Activated CD4-positive, alpha-beta T cell treated with anti-CD3 and anti-CD28 coated beads, Interleukin-2, amount 50 U/mL, for 24 hours (primary cell): Measurements from ENCODE around the gene PERCC1.
"Not testable (repeated sequence)": the region's sequence is repeated elsewhere in the genome, so short reads cannot be mapped to it uniquely, and the experiment has no call there.

Source experiments
- DNase-seq, 2 donors: peaks; one replicate each; pipeline ENCODE4 v3.0.0-alpha.2; 2020; ENCODE audit warnings: low read depth in 1 of 2, low spot score in 1 of 2

PERCC1 gene

DNA sequence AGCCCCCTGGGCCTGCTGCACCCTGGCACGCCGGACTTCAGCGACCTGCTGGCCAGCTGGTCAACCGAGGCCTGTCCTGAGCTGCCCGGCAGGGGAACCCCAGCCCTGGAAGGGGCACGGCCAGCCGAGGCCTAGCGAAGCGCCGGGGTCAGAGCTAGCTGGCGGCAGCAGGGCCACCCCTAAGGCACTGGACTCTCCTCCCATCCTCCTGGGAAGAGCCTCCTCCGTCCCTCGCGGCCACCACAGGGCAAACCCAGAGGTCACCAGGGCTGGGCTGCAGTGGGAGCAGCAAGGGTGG is 2.3 kb downstream of the PERCC1 start:
- no peak for DNase-seq

DNA sequence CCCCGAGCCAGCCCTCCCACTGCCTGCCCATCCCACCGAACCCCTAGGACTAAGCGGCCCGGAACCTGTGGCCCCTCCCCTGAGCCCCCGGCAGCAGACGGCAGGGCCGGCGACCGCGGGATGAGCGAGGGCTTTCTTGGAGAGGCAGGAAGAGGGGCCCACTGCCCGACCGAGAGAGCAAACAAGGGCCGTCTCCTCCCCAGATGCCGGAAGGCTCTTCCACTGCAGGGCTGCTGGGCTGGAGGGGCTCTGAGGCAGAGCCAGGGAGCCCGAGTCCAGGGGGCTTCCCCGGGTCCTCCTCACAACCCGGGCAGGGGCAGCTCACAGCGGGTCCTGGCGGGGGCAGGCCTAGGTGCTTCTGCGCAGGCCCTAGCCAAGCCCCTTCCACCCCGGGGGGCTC is 2.9 kb downstream of the PERCC1 start:
- no peak for DNase-seq

DNA sequence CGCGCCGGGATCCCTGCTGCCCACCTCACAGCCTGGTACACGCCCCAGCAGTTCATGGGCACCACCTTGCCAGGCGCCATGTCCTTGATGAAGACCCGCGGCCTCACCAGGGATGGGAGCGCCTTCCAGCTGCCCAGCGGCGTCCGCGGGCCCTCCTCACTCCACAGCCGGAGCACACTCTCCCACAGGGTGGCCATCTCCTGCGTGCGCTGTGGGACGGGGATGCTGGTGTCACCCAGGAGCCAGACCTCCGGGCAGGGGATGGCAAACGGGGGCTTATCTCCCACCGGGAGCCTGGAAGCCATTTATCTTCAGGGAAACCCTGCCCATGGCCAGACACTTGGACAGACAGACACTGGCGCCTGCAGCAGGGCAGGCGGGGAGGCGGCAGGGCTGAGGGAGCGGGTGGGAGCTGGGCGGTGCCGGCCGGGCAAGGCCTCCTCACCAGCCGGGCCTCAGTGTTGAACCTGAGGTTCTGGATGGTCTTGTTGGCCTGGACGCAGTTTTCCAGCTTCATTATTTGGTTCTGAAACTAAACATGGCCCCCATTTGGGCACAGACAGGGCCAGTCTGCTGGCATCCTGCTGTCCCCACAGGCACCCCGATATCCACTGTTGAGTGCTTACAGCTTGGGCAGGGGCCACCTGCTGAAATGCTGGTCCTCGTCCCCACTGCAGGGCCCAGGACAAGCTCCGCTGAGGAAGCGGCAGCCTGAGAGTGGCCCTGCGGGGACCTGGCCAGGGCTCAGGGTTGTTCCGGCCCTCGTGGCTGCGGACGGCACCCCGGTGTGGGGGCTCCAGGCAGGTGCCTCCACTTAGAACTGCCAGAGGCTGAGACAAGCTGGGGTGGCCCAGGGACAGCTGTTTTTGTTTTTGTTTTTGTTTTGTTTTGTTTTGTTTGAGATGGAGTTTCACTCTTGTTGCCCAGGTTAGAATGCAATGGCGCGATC is 4.0 kb downstream of the PERCC1 start:
- DNase-seq, result no peak

DNA sequence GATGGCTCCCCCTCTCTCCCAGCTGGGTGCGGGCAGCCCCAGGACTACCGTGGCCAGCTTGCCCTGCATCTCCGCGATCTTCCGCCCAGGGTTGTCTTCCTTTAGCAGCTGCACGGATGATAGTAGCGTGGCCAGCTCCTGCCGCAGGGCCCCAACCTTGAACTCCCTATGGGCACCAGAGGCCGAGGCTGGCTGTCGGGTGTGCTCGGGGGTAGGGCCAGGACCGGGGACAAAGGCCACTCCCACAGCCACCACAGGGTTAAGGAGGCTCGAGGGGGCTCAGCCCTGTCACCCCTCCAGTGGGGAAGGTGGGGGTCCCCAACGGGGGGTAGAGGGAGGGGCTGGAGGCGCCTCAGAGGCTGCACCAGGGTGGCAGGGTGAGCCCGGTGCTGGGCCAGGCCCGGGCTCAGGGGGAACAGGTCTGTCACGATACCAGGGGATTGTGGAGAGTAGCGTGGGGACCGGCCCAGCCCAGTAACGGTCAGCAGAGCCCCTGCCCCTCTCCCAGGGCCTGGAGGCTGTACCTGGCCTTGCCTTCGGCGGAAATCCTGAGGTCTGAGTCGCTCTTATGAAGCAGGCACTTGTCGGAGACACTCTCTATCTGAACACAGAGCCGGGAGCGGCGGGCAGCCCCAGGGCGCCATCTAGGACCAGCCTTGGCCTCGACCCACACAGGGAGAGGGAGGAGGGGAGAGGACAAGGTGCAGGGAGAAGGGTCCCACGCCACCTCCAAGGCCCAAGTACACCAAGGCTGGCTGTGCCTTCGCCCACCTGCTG is 5.2 kb downstream of the PERCC1 start:
- DNase-seq, result no peak

DNA sequence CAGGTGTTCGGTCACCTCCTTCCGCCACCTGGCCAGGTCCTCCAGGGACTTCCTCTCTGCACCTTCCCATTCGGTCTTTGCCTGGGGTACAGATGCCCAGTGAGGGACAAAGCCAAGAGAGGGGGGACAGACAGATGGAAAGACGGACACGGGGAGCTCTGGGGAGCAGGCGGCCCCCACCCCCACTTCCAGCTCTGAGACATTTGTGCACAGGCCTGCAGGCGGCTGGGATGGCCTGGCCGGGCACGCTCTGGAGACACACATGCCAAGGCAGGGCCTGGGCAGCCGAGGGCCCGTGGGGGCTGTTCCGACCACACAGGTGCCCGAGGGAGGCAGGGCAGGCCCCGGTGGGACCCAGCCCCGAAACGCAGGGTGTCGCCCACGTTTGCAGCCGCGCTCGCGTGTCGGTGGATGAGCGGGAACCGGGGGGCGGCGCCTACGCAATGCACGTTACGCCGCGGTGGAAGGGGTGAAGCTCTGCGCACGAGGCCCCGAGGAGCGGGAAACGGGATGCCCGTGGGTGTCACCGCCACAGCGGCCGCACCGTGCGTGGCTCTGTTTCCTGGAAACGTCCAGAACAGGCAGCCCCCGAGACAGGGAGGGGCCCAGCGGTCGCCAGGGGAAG is 6.0 kb downstream of the PERCC1 start:
- DNase-seq, result no peak

DNA sequence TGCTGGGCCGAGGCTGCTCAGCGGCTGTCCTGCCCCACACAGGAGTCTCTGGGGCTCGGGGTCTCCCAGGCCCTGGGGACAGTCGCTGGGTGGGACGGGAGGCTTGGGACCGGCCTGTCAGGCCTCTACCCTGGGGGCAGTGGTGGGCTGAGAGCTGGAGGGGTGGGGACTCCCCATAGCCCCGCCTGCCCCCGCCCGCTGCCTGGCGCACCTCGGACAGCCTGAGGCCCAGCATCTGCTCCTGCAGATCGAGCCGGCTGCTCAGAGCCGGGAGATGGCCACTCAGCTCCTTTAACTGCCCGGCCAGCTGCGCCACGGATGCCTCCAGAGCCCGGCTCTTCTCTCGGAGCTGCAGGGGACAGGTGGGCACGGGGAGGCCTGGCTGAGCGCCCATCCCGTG is 6.7 kb downstream of the PERCC1 start:
- DNase-seq, result no peak

DNA sequence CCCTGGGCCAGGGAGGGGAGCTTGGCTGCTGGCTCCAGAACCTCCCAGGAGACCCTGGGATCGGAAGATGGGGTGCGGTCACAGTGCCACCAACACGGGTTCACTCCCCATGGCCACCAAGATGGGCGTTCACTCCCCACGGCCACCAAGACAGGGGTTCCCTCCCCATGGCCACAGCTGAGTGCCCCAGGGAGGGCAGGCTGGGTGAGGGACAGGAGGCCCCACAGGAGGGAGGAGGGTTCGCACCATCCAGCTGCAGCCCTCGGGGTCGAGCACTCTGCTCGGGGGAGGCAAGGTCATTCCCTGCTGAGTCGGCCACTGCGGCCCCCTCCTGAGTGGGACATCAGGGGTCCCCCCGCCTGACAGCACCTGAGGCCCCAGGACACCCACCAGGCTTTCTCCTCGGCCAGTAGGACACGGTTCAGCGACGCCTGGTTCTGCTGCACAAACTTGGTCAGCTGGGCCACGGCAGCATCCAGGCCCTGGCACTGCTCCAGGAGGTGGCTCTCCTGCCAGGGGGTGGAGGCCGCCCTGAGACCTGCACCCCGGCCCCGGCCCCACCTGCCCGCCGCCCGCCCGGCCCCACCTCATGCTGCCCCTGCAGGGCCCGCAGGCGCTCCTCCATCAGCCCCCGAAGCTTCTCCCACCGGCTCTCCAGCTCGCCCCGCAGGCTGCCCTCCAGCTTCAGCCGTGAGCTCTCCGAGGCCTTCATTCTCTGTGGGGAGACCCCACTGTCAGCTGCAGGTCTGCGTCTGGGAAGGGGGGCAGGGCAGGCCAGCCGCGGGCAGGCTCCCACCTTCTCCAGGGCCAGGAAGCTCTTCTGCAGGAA is 7.6 kb downstream of the PERCC1 start:
- DNase-seq, result no peak

DNA sequence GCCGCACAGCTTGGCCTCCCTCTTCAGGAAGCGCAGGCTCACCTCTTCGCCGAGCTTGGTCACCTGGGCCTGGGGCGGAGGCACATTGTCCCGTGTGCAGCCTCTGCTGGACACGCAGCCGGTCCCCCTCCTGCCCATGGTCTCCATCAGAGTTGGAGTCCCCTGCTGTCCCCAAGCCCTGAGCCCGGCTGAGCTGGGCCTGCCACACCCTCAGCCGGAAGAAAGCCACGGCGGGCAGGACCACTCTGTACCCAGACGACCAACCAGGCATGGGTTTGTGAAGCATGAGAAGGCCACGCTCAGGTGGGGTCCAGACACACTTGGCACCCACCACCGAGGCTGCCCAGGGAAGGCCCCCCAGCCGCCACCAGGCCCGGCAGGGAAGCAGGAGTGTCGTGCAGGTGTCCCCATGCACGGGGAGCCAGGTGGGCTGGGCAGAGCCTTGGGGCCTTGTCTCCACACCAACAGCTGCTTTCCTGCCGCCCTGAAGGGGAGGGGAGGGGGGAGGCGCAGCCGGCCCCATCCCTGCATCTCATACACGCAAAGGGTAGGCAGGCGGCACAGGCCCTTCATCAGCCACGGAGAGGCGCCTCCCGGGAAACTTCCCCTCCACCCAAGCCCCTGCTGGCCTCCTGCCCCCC is 8.3 kb downstream of the PERCC1 start:
- DNase-seq, result no peak

DNA sequence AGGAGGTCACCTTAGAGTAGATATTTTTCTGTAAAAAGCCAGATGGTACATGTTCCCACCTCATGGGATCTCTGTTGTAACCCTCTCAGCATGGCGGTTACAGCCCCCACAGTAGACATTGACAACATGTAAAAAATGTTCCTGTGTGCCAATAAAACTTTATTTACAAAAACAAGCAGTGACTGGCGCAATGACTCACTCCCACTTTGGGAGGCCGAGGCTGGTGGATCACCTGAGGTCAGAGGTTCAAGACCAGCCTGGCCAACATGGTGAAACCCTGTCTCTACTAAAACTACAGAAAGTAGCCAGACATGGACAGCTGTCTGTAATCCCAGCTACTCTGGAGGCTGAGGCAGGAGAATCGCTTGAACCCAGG is 8.8 kb downstream of the PERCC1 start:
- DNase-seq, result not testable (repeated sequence)

DNA sequence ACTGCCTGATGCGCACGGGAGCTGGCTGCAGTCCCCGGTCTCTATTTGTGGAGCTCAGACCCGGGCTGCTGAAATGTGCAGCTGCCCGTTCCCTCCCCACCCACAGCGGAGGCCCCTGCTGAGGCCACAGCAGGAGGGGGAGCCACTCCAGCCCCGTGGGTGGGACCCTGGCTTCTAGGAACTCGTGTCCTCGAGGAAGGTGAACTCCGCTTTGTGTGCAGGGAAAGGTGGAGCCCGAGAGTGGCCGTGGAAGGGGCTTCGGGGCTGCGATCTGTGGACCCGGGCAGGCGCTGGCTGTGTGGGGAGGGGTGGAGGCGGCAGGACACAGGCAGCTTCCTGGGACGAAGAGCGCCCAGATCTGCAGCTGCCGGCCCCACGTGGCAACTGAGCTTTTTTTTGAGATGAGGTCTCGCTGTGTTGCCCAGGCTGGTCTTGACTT is 10.5 kb downstream of the PERCC1 start:
- no peak for DNase-seq

DNA sequence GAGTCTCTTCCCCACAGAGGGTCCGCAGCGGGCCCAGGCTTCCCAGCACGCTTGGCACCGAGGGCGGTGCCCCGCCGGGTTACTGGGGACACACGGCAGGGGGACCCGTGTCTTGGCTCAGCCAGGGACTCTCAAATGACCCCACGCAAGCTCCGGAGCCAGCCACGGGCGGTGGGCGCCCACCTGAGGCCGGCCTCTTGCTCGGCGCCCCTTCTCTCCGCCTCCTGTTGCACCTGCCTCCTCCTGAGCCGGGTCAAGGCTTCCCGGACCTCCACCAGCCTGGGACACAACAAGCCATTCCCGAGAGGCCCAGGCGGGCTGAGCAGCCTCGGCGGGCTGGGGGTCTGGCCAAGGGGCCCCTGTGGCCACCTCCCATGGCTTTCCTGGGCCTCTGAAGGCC is 11.8 kb downstream of the PERCC1 start:
- DNase-seq, result no peak

DNA sequence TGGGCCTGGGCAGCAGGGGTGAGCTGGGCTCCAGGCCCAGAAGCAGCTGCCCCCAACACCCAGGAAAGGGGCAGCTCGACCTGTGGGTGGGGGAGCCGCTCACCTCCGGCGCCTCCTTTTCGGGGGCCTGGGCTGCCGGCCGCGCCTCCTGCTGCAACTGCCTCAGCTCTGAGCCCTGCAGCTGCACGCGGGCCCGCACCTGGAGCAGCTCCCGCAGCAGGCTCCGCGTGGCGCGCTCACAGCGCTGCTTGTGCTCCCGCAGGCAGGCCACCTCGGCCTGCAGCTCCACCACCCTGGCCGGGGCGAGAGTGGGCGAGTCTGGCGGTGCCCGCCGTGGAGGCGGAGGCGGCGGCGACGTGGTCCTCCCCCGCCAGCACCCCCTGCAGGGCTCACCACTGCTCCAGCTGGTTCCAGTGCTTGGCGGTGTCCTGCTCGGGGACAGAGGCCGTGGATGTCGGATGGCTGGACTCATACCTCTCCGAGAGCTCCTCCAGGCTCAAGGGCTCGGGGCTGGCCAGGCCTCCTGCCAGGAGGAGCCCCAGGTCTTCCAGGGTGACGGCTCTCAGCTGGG is 12.6 kb downstream of the PERCC1 start:
- DNase-seq, result no peak

DNA sequence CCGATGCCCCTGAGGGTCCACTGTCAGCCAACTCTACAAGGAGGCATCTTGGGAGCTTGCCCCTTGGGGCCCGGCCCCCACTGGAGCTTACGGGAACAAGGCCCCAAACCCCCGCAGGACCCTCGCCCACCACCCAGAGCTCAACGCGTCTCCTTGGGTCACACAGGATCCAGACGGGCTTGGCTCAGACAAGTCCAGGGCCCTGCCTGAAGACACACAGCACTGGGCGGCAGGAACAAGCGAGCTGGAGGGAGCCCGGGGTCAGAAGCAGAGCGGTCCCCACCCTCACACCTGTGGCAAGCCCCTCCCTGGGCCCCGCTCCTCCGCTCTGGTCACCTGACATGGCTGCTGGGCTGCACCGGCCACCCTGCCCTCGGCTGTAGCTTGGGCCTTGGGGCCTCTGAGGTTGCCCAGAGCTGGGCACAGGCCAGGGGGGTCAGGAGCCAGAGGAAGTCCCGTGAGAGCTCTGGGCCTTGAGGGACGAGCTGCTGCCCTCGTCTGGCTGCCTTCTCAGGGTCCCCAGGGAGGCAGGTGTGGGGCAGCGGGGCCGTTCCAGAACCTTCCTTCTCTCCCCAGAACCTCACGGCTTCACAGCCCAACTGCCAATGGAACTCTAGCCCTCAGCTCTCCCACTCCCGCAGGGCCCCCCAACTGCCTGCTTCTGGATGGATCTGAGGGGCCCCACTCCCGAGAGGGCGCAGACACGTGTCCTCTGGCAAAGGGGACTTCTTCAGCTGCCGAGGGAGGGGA is 13.3 kb downstream of the PERCC1 start, which contains the start of gene CCDC154:
TSS of gene CCDC154 (minus strand) at position 577 of the 750 bp plus-strand sequence. CDS start at position 343, 234 bp downstream.
- DNase-seq, result no peak

DNA sequence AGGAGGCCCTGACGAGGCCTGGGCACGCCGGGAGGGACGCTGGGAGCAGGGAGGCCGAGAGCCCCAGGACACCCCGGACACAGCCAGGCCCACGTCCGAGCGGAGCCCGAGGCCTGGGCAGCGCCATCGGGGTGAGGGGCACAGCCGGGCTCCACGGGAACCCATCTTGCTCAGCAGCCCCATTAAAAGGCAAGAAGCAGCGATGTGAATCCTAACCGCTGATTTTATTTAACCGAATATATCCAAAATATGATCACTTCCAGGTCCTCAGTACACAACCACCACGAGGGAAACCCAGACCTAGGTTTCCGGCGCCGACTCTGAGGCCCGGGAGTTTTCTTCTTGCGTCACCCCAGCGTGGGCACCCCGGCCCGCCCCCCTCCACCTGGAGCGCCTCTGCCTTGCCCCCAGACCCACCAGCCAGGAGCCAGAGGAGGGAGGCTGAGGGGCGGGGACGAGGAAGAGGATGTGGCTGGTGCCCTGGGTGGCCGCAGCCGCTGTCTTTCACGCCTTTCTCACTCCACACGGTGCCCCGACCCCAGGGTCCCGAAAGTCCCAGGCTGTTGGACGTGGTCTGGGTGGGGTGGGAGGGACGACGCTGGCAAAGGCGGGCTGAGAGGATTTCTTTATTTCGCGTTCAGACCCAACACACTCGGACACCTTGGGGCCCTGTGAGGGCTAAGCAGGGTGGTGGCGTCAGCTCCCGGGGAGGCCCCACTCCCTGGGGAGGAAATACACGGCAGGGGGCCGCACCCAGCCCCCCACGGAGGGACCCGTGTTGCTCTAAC is 14.0 kb downstream of the PERCC1 start:
- DNase-seq, result no peak

DNA sequence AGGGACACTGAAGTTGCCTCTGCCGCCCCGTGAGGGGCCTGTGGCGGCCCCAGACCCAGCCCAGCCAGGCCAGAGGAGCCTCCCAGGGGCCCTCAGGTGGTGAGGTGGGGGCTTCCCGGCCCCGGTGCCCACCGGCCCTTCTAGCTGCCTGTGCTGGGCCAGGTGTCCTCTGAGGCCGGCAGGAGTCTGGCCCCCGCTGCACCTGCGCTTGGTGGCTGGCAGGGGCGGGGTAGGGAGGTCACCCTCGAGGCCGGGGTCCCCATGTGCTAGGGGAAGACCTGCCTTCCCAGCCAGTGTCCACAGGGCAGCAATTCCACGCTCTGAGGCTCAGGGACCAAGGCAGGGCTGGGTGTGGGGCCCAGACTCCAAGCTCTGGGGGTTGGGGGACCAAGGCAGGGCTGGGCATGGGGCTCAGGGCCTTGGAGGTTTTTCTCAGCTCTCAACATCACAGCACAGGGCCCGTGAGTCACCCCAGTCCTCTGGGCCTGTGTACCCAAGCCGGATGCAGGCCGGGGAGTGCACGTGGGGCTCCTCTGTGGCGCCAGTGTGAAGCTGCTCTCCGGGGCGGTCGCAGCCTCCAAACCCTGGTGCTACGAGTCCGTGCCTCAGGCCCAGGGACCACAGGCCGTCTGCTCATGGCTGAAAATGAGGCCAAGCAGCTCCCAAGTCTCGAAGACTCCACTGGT is 14.8 kb downstream of the PERCC1 start:
- DNase-seq, result no peak

DNA sequence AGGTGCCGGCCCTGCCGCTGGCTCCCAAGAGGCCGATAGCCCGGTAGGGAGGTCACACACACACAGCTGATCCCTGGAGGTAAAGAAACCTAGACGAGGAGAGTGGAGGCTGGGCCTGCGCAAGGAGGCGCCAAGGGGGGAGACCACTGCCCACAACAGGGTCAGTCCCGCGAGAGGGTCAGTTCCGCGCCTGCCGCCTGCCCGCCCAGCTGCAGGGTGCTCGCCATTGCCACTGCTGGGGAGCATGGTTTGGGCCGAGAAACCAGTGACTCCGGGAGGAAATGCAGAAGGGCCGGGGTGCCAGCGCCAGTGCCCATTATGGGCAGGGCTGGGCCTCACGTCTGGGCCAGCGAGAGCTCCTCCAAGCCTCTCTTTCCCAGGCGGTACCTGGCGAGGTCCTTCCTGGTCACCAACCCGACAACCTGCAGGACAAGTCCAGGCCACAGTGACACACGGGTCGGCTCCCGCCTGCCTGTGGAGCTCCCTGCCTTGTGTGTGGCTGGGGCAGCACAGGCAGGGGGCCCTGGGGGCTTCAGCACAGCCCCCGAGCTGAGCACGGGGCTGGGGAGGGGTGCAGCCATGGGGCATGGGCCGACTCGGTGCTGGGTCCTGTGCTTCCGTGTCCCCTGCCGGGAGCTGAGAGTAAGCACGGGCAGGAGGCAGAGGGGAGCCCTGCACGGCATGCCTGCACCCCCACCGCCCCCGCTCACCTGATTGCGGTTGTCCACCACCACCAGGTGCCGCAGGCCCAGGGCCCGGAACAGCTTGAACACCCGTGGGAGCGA is 15.6 kb downstream of the PERCC1 start:
- DNase-seq, result no peak

DNA sequence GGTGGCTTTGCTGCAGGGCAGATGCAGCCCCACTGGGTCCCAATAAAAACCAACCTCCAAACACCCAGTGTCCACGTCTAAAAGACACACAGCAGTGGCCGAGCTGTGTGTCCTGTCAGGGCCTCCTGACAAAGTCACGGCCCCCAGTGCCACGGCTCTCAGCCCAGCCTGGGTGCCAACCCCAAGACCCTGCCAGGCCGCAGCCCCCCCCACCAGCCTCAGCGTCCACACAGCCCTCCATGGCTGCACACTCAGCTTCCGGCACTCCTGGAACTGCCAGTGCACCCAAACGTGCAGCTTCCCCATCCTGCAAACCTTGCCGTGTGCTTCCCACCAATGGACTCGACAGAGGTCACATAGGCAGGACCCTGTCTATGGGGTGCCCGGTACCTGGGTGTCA is 17.1 kb downstream of the PERCC1 start:
- no peak for DNase-seq
